NCI-H345 treated with DMSO at 0.1 percent for 48 hours (cell line): ENCODE data around the gene SLC19A1.

Source experiments
- DNase-seq: peaks from one replicate; lab custom pipeline; 2025; ENCODE audit not compliant: unreplicated experiment; lab: John Stamatoyannopoulos, UW

SLC19A1 gene

GRCh38 chr21:45545691-45546531 lies 3.7 kb upstream of the SLC19A1 start:
- no peak for DNase-seq

GRCh38 chr21:45545236-45545570 lies 3.0 kb upstream of the SLC19A1 start:
- DNase-seq: no peak

- DNase-seq: no peak
Observed at GRCh38 chr21:45544449-45545235, 2.4 kb upstream of the SLC19A1 start.

- no peak for DNase-seq
Observed at GRCh38 chr21:45543710-45544448, 1.6 kb upstream of the SLC19A1 start.

GRCh38 chr21:45543371-45543709 lies 1.1 kb upstream of the SLC19A1 start:
- no peak for DNase-seq

- DNase-seq: no peak
Observed at GRCh38 chr21:45542667-45543370, 579 bp upstream of the SLC19A1 start.

GRCh38 chr21:45541221-45542039 lies 810 bp downstream of the SLC19A1 start:
- DNase-seq: no peak

- no peak for DNase-seq
Observed at GRCh38 chr21:45540601-45540970, 1.7 kb downstream of the SLC19A1 start.

- no peak for DNase-seq
Observed at GRCh38 chr21:45539796-45540600, 2.2 kb downstream of the SLC19A1 start.

GRCh38 chr21:45539046-45539795 lies 3.0 kb downstream of the SLC19A1 start:
- DNase-seq: no peak

GRCh38 chr21:45538381-45539045 lies 3.7 kb downstream of the SLC19A1 start:
- DNase-seq: no peak

- no peak for DNase-seq
Observed at GRCh38 chr21:45537746-45538291, 4.4 kb downstream of the SLC19A1 start.

- DNase-seq: no peak
Observed at GRCh38 chr21:45537111-45537745, 5.0 kb downstream of the SLC19A1 start.

GRCh38 chr21:45536301-45537081 lies 5.7 kb downstream of the SLC19A1 start:
- DNase-seq: no peak

- no peak for DNase-seq
Observed at GRCh38 chr21:45535341-45536081, 6.7 kb downstream of the SLC19A1 start.
